HG03558 (cell line): ENCODE measurements around the gene TYROBP.
"Not testable (repeated sequence)": the region's sequence is repeated elsewhere in the genome, so short reads cannot be mapped to it uniquely, and the experiment has no call there.

ENCODE experiments used
- ATAC-seq: cut with Tn5 transposase; IDR thresholded peaks from one replicate; pipeline ENCODE4 v1.9.1; 2021; ENCODE audit warnings: moderate number of reproducible peaks; ENCODE audit not compliant: unreplicated experiment; ENCODE audit errors: extremely low read depth

The TYROBP gene

DNA sequence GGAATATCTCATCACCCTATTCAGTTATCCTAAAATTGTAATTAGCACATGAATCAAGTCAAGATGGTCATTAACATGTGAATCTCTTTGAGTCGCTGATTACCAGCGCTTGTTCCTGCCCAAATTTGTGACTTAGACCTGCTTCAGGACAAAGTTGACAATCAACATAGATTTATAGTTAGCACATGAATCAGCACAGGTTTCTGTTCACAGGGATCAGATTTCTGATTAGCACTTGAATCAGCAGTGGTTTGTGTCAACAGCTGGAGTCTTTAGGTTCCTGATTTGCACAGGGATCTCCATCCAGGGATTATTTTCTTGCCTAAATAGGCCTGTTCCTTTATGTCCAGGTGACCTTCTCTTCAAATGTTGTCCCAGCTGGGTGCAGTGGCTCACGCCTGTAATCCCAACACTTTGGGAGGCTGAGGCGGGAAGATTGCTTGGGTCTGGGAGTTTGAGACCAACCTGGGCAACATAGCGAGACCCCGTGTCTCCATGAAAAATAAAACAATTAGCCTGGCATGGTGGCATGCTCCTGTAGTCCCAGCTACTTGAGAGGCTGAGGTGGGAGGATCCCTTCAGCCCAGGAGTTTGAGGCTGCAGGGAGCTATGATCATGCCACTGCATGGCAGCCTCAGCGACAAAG, 24.3 kb upstream of the TYROBP start:
- ATAC-seq, result no peak

DNA sequence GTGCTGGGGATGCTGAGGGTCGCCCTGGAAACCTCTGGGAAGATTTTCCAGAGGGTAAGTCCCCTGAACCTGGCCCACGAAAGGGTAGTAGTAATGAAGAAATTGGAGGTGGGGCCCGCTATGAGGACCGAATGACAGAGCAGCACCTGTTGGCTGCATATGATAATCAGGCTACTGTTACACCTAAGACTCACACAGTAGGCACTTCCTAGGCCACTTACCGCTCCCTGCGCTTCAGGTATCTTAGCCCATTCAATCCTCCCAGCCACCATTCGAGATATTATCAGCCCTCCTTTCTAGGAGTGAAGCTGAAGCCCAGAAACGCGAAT, 23.7 kb upstream of the TYROBP start:
- no peak for ATAC-seq

DNA sequence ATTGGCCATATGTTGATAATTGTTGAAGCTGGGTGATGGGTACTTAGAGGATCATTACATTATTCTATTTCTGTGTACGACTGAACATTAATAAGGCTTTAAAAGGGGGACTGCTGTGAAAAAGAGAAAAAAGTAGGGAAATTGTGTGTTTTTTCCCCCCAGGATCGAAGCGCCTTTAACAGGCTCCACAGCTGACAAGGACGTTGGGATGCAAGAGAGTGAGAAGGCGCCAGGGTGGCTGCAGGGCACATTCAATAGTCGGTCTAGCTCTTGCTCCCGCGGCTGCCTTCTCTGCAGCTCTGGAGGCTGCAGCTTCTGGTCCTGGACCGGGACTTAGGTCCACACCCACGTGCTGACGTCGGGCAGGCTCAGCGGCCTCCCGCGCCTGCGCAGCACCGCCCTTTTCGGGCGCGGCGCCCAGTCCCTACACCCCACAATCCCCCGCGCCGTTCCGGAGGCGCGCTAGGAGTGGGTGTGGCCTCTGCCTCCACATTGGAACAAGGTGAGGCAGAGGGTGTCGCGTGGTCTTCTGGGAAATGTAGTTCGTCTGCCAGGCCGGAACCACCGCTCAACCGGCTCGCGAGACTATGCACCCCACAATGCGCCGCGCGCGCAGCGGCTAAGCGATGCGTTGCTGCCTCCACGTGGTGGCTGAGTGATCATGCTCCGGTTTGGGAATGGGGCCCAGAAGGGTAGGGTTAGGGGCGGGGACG, 23.2 kb upstream of the TYROBP start:
- peak; percentile 88 for ATAC-seq

DNA sequence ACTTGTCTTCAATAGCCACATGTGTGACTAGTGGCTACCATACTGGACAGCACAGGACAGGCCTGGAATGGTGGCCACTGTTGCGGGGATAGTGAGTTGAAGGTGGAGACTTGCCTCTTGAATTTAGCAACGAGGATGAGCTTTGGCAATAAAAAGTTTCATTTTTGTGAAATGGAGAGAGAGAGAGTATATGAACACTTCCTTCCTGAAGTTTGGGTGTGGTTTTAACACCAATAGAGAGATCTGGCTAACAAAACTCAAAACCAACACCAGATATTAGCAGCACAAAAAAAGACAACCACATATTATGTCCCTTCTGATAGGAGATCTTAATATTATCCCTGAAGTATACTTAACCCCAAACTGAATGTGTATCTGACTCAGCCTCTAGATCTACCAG, 21.8 kb upstream of the TYROBP start:
- no peak for ATAC-seq

DNA sequence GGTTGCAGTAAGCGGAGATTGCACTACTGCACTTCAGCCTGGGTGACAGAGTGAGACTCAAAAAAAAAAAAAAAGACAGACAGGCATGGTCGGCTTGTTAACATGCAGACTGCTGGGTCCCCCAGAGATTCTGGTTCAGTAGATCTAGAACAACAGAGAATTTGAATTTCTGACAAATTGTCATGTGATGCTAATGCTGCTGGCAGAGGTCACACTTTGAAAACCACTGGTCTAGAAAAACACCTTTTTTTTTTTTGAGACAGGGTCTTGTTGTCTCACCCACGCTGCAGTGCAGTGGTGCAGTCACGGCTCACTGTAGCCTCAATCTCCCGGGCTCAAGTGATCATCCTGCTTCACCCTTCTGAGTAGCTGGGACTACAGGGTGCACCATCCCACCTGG, 20.4 kb upstream of the TYROBP start:
- no peak for ATAC-seq

DNA sequence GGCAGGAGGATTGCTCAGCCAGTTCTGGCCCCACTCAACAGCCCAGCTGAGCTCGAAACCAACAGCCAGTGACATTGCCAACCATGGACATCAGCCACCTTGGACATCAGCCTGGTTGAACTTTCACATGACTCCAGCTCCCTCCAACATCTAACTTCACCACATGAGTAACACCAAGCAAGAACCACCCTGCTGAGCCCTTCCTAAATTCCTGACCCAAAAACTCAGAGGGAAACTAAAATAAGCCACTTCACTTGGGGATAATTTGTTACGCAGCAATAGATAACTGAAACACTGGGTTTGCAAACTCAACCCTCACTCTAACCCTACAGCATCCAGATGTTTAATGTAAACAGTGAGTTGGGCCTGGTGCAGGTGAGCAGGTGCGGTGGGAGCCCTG, 17.4 kb upstream of the TYROBP start:
- no peak for ATAC-seq

DNA sequence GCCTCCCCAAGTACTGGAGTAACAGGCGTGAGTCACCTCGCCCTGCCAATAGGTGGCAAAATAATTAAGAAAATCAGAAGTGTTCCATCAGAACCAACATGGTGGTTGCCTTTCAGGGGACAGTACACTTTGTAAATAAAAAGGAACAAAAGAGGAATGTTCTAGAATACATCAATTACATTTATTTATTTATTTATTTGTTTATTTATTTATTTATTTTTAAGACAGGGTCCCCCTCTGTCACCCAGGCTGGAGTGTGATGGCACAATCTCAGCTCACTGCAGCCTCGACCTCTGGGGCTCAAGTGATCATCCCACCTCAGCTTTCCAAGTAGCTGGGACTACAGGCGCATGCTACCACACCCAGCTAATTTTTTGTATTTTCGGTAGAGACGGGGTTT, 12.9 kb upstream of the TYROBP start:
- no peak for ATAC-seq

DNA sequence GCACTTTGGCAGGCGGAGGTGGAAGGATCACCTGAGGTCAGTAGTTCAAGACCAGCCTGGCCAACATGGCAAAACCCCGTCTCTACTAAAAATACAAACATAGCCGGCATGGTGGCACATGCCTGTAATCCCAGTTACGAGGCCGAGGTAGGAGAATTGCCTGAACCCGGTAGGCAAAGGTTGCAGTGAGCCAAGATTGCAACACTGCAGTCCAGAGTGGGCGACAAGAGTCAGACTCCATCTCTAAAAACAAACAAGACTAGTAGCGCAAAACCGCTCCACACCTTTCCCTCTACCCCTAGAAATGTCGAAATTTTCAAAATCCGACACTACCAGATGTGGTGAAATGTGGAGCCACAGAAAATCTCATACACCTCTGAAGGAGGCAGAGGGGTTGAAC, 11.2 kb upstream of the TYROBP start:
- ATAC-seq, result no peak

DNA sequence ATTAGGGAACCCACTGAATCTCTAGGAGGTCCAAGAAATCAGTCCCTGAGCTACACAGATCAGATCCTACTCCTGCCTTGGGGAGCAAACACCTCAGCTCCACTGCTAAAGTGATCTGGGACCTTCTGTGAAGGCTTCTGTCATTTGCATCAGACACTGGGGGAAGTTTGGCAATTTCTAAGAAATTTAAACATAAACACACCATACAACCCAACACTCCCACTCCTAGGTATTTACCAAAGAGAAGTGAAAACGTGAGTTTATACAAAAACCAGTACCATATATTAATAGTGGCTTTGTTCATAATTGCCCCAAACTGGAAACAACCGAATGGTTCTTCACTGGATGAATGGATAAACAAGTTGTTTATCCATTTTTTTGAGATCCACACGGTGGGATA, 7.3 kb upstream of the TYROBP start:
- no peak for ATAC-seq

DNA sequence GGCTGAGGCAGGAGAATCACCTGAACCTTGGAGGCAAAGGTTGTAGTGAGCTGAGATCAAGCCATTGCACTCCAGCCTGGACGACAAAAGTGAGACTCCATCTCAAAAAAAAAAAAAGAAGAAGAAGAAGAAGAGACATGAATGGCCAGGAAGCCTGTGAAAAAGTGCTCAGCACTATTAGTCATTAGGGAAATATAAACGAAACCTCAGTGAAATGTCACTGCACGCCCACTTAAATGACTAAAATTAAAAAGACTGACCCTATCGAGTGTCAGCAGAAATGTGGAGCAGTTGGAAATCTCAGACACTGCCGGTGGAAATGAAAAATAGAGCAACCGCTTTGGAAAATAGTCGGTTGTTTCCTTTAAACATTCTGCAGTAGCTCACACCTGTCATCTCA, 5.5 kb upstream of the TYROBP start:
- no peak for ATAC-seq

DNA sequence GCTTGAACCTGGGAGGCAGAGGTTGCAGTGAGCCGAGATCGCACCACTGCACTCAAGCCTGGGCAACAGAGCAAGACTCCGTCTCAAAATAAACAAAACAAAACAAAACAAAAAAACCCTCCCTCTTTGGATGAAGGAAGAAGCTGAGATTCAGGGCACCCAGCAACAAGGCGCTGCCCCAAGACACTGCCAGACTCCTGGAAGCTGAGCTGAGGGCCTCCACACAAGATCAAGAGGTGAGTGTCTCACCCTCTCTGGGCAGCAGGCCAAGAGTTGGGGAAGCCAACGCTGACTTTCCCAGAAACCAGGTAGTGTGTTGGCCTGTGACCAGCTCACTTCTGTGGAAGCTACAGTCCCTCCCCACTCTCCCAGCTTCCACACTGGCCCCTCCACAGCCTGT, 3.7 kb upstream of the TYROBP start:
- no peak for ATAC-seq

DNA sequence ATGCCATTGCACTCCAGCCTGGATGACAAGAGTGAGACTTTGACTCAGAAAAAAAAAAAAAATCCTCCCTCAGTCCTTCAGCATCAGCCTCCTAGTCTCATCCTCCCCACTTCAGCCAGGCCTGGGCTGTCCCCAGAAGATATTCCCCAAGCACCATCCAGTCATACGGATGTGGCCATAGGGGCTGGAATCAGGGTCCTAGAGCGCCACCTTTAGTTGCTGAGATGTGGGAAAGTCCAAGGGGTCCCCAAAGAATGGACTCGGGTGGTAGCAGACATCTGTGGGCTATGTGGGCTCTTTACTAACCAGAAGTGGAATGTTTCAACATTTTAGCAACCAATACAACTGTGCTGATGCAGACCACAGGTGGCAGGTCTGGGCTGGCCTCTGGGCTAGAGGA, 3.1 kb upstream of the TYROBP start:
- ATAC-seq, result no peak

DNA sequence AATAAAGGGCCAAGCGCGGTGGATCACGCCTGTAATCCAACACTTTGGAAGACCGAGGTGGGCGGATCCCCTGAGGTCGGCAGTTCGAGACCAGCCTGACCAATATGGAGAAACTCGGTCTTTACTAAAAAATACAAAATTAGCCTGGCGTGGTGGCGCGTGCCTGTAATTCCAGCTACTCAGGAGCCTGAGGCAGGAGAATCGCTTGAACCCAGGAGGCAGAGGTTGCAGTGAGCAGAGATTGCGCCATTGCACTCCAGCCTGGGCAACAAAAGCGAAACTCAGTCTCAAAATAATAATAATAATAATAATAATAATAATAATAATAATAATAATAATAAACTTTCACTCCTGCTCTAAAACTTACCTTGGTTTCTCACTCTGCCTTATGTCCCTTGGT, 2.3 kb upstream of the TYROBP start:
- ATAC-seq, result not testable (repeated sequence)

DNA sequence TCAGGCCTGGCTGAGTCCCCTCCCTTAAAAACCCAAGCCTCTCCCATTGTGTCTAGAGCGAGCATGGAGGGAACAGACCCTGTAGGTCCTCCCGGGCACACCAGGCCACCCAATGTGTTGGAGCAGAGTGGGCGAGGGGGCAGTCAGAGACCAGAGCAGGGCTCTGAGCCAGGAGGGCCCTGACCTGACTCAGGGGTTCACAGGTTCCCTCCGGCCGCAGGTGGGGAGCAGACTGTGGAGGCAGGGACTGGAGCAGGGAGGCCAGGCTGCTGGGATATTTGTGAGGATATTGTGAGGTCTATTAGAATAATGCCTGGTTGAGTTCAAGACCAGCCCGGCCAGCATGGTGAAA, 1.6 kb upstream of the TYROBP start:
- no peak for ATAC-seq

DNA sequence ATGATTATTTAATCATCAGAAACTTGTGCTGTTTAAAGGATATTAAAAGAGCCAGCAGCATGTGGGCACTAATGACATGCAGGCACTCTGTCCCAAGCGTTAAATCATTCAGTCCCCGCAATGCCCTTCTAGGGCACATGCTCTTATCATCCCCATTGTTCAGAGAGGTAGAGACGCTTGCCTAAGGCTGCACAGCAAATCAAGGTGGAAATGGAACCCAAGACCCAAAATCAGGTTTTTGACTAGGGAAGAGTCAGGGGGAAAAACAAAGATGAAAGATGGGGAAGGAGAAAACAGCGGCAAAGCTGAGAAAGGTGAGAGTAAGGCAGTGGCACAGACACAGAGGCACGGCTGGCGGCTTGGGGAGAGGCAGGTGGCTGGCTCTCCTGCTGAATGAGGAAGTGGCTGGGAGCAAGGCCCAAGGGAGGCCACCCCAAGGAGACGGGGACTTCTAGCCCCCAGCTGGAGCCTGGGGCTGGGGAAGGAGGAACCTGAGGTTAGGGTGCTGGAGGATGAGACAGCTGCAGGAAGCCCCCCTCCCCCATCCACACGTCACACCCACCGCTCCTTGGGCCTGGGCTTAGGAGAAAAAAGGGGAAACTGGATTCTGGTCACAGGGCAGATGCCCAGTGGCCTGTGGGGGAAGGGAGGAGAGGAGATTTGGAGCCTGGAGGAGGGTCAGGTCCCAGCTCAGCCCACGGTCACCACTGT, 1.0 kb upstream of the TYROBP start:
- ATAC-seq, result no peak

DNA sequence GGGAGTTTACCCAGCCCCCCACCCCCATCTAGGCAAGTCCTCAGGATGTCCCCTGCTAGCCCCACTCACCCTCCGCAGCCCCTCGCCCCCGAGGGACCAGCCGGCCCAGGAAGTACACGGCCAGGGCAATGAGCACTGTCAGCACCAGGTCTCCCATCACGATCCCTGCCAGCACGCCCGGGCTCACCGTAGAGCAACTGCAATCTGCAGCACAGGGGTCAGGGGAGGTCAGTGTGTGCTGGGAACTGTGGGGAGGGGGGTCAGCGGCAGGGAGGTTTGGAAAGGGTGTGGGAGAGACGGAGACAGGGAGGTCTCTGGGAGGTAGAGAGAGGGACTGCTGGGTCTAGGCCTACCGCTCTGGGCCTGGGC, 734 bp downstream of the TYROBP start:
- no peak for ATAC-seq

DNA sequence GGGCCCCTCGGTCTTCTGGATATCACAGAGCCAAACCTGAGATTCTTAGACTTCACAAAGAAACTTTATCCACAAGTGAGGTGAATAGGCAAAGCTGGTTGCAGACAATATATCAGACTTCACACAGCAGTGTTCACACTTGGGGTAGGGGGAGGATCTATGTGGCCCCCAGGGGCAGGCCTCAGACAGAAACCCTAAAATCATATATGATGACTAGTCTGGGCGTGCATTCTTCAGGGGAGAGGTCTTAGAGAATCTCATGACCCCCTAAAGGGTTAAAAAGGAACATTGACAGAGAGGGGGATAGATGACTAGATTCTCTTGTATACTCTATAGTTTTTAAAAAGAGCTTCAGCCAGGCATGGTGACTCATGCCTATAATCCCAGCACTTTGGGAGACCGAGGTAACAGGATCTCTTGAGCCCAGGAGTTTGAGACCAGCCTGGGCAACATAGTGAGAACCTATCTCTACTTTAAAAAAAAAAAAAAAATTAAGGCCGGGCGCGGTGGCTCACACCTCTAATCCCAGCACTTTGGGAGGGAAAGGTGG, 2.8 kb downstream of the TYROBP start:
- no peak for ATAC-seq

DNA sequence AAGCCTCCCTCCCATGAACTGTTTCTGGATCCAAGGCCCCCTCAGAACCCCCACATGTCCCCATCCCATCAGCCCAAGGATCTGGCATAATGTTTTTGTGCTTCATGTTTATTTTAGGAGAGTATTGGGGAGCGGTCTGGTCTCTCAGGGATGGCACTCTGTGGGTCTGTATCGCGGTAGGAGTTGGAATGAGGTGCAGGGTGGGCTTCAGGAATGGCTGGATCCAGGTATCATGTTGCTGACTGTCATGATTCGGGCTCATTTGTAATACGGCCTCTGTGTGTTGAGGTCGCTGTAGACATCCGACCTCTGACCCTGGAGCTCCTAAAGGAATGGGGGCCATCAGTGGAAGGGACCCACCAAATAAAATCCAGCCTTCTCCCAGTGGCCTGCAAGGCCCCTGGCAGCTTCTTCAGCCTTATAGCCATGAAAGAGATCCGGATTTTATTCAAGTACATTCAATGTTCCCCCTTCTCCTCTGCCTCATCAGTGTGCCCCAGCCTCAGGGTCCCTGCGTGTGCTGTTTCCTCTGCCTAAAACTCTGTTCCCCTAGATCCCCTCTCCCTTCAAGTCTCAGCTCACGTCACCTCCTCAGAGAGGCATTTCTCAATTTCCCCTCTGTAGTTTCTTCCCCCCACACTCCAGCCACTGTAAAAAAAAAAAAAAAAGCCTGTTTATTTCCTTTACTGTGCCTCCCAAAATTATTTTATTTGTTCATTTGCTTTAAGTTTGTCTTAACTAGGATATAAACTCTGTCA, 3.6 kb downstream of the TYROBP start:
- no peak for ATAC-seq

DNA sequence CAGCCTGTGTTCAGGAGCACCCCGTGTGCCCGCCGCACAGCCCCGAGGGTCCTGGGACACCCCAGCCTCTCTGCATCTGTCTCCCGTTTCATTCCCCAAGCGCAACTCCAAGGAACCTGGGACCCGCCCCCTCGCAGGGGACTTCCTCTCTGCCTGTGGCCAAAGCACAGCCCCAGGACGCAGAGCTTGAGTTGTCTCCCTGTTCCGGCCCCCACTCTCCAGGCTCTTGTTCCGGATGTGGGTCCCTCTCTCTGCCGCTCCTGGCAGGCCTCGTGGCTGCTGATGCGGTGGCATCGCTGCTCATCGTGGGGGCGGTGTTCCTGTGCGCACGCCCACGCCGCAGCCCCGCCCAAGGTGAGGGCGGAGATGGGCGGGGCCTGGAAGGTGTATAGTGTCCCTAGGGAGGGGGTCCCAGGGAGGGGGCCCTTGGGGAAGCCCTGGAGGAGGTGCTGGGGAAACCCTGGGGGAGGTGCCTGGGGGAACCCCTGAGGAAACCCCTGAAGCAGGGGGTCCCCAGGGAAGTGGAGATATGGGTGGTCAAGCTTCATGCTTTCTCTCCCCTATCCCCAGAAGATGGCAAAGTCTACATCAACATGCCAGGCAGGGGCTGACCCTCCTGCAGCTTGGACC, 4.4 kb downstream of the TYROBP start:
- no peak for ATAC-seq

DNA sequence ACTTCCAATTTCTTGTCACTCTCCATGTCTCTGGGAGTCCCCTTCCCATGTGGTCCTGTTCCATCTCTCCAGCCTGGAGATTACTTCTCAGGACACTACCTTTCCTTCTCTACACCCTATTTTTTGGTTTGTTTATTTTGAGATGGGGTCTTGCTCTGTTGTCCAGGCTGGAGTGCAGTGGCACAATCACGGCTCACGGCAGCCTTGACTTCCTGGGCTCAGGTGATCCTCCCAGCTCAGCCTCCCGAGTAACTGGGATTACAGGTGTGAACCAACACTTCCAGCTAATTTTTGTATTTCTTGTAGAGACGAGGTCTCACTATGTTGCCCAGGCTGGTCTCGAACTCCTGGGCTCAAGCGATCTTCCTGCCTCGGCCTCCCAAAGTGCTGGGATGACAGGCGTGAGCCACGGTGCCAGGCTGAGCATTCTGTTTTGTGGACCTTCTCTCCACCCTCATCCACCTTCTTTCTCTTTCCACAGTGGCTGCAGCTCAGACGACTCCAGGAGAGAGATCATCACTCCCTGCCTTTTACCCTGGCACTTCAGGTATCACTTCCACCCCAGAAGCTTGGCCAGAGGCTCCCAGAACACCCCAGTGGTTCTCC, 5.1 kb downstream of the TYROBP start:
- ATAC-seq, result no peak
